DND-41 (cell line): ENCODE results near the gene TGM2.

Experiments
- ATAC-seq: fragments of 200-7000 bp; cut with Tn5 transposase; 3 replicates; pipeline ENCODE4 v1.9.1; 2021; ENCODE audit warnings: low read depth; ENCODE audit not compliant: insufficient read depth
- DNase-seq: peaks from one replicate; pipeline ENCODE4 v3.0.0-alpha.2; 2020
- H2AFZ ChIP-seq: 2 replicates; pipeline ENCODE4 v1.6.0; 2012; ENCODE audit warnings: low read depth, low read length
- H3K27ac ChIP-seq: 2 replicates; pipeline ENCODE4 v1.5.1; 2012; ENCODE audit warnings: low read length, inconsistent platforms
- H3K27me3 ChIP-seq: fragments of 200-600 bp; sonication (generic); 2 replicates; pipeline ENCODE4 v1.6.0; 2012; ENCODE audit warnings: low read length, mild to moderate bottlenecking, inconsistent platforms; ENCODE audit not compliant: insufficient read depth, poor library complexity
- H3K36me3 ChIP-seq: 2 replicates; pipeline ENCODE4 v1.5.1; 2012; ENCODE audit warnings: low read length, inconsistent platforms; ENCODE audit not compliant: insufficient read depth
- H3K4me1 ChIP-seq: 2 replicates; pipeline ENCODE4 v1.5.1; 2012; ENCODE audit warnings: mild to moderate bottlenecking, low read length; ENCODE audit not compliant: insufficient read depth
- H3K4me2 ChIP-seq: 2 replicates; pipeline ENCODE4 v1.6.0; 2012; ENCODE audit warnings: mild to moderate bottlenecking, moderate library complexity, low read length, inconsistent platforms; ENCODE audit not compliant: insufficient read depth
- H3K4me3 ChIP-seq, 2 experiments: fragments of 200-600 bp in 1 of 2; shearing (Covaris generic) in 1 of 2; 2 replicates each; pipeline ENCODE4 v1.5.1; 2012 to 2016; ENCODE audit warnings: inconsistent platforms in 2 of 2, low read length in 2 of 2, mild to moderate bottlenecking in 2 of 2, low read depth in 1 of 2, moderate library complexity in 1 of 2
- H3K79me2 ChIP-seq: 2 replicates; pipeline ENCODE4 v1.6.0; 2012; ENCODE audit warnings: low read length, inconsistent platforms; ENCODE audit not compliant: insufficient read depth
- H3K9ac ChIP-seq: 2 replicates; pipeline ENCODE4 v1.6.0; 2012; ENCODE audit warnings: low read depth, mild to moderate bottlenecking, inconsistent platforms, low read length, moderate library complexity
- H3K9me3 ChIP-seq: 2 replicates; pipeline ENCODE4 v1.5.1; 2012; ENCODE audit warnings: low read length, moderate library complexity, mild to moderate bottlenecking, inconsistent platforms; ENCODE audit not compliant: insufficient read depth, severe bottlenecking
- H4K20me1 ChIP-seq: 2 replicates; pipeline ENCODE4 v1.6.0; 2012; ENCODE audit warnings: low read length; ENCODE audit not compliant: insufficient read depth
- EZH2 ChIP-seq: IDR thresholded peaks from 3 replicates; pipeline ENCODE4 v1.6.1; 2012; ENCODE audit warnings: borderline replicate concordance, low read depth, mild to moderate bottlenecking, moderate library complexity, low read length, inconsistent platforms; ENCODE audit not compliant: severe bottlenecking
- TF ChIP-seq, protein P1 (sequence below): IDR thresholded peaks from 2 replicates; pipeline ENCODE4 v1.5.1; 2012; ENCODE audit warnings: borderline replicate concordance, low read length, moderate library complexity, mild to moderate bottlenecking; ENCODE audit not compliant: poor library complexity, severe bottlenecking; ENCODE audit errors: extremely low read depth

Gene TGM2

DNA sequence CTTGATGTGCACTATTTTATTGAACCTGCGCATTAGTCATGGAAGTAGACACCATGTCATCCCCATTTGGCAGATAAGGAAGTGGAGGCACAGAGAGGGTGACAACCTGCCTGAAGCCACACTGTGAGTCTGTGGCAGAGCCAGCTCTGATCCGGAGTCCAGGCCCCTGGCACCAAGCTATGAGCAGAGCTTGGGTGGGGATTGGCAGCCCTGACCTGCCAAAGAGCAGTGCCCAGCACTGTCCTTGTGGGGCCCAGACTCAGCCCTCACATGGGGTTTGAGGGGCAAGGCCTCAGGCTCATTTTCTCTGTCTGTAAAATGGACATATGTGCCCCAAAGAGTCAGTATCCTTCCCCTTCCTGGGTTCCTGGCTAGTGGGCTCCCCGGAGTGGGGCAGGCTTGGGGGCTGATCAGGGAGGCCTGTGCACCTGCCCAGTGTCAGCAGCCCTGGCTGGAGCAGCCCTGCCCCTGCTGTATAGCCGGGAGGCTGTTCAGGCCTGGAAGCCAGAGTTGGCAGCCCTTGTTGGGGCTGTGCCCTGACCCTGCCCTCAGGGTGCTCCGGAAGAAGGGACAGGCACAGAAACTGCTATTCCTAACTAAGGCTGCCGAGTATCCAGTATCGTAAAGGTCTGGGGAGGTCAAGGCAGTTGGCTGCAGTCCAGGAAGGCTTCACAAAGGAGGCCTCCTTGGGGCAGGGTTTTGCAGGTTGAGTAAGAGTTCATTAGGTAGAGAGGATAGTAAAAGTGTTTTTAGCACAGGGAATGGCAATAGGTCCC is 38.7 kb downstream of the TGM2 start:
- Histone ChIP-seq H2AFZ (no peak overlapping the region), H4K20me1 (peaks cover 2% of the 10 kb centered on the region; the same call in 1 of the 2 replicates), H3K9ac (no peak overlapping the region), H3K79me2 (no peaks in the 10 kb centered on the region), H3K4me1 (no peaks in the 10 kb centered on the region), H3K36me3 (no peaks in the 10 kb centered on the region), H3K27me3 (no peaks in the 10 kb centered on the region), H3K4me2 (no peak overlapping the region), H3K4me3 (no peak overlapping the region), H3K9me3 (no peaks in the 10 kb centered on the region), H3K27ac (no peak overlapping the region)
- no peak for ATAC-seq
- DNase-seq: no peak
- TF ChIP-seq EZH2: no peak
- TF ChIP-seq, protein P1, sequence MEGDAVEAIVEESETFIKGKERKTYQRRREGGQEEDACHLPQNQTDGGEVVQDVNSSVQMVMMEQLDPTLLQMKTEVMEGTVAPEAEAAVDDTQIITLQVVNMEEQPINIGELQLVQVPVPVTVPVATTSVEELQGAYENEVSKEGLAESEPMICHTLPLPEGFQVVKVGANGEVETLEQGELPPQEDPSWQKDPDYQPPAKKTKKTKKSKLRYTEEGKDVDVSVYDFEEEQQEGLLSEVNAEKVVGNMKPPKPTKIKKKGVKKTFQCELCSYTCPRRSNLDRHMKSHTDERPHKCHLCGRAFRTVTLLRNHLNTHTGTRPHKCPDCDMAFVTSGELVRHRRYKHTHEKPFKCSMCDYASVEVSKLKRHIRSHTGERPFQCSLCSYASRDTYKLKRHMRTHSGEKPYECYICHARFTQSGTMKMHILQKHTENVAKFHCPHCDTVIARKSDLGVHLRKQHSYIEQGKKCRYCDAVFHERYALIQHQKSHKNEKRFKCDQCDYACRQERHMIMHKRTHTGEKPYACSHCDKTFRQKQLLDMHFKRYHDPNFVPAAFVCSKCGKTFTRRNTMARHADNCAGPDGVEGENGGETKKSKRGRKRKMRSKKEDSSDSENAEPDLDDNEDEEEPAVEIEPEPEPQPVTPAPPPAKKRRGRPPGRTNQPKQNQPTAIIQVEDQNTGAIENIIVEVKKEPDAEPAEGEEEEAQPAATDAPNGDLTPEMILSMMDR: no peak

DNA sequence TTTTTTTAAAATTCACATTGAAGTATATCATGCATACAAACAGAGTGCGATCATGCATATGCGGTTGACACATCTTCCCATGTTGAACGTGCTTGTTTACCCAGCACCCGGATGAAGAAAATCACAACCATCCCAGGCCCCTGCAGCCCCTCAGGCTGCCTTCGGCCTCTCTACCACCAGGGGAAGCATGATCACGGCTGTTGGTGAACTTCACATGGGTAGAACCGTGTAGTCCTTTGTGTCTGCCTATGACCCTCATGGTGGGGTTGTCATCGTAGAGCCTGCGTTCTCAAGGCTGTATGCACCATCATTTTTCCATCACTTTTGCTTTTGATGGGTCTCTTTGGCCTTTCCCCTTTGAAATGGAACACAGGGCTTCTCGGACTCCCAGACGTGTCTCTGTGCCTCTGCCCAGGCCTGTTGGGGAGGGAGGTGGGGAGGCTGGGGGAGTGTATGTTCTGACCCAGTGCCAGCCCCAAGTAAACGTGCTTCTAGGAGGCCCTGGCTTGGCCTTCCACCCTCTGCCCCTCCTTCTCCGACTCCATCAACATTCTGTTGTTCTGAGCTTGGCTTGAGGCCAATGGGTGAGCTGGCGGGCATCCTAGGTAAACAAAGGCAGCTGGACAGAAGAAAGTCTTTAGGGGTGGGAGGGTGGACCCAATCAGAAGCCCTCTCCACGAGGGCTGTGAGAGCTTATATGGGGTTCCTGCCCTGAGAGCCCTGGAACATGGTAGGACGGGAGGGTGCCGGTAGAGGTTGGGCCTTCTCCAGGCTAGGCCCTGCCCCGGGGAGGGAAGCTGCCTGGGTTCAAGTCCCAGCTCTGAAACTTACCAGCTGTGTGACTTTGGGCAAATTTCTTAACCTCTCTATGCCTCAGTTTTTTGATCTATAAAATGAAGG is 39.7 kb downstream of the TGM2 start:
- Histone ChIP-seq H3K27me3 (no peaks in the 10 kb centered on the region), H3K4me2 (no peak overlapping the region), H4K20me1 (peaks cover 2% of the 10 kb centered on the region; the same call in 1 of the 2 replicates), H3K4me1 (no peaks in the 10 kb centered on the region), H3K36me3 (no peaks in the 10 kb centered on the region), H3K79me2 (no peaks in the 10 kb centered on the region), H2AFZ (no peak overlapping the region), H3K4me3 (no peak overlapping the region), H3K9me3 (no peaks in the 10 kb centered on the region), H3K9ac (no peak overlapping the region), H3K27ac (no peak overlapping the region)
- TF ChIP-seq, protein P1: no peak
- TF ChIP-seq EZH2: no peak
- DNase-seq (no peak), ATAC-seq (no peak)

DNA sequence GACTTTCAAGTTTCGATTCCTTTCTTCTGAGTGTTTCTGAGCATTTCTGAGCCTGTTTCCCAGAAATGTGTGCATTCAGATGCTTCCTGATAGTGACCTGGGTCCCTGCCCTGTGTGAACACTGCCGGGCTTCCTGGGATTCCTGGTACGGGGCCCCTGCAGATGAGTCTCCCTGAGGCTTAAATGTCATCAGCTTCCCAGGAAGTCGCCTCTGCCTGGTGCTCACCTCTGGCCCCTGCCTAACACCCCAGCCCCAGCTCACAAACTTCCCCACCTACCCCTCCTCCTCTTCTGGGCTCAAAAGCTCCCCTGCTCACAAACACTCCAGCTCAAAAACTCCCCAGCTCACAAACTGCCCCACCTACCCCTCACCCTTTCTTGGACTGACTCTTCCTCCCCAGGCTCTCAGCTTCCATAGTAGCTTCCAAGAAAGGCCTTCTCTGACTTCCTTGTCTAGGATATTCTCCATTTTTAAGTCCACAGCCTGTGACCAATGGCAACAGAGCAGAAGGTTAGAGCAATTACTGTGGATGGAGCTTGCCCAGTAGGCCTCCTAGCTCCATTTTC is 42.0 kb downstream of the TGM2 start:
- H2AFZ ChIP-seq: no peak overlapping the region

More for the DNA sequence above, 42.0 kb downstream of the TGM2 start:
- Histone ChIP-seq H3K27ac (no peak overlapping the region), H3K9me3 (no peaks in the 10 kb centered on the region), H3K27me3 (no peaks in the 10 kb centered on the region), H4K20me1 (peaks cover 2% of the 10 kb centered on the region; the same call in 1 of the 2 replicates), H3K4me2 (no peak overlapping the region), H3K9ac (no peak overlapping the region), H3K4me1 (no peaks in the 10 kb centered on the region), H3K4me3 (no peak overlapping the region), H3K36me3 (no peaks in the 10 kb centered on the region), H3K79me2 (no peaks in the 10 kb centered on the region)
- TF ChIP-seq, protein P1: no peak
- TF ChIP-seq EZH2: no peak
- DNase-seq: no peak
- no peak for ATAC-seq
